NCI-H345 treated with DMSO at 0.1 percent for 48 hours (cell line): ENCODE data around the gene PCNP.
"Not testable (repeated sequence)": the region's sequence is repeated elsewhere in the genome, so short reads cannot be mapped to it uniquely, and the experiment has no call there.

Source experiments
- DNase-seq: peaks from one replicate; lab custom pipeline; 2025; ENCODE audit not compliant: unreplicated experiment; lab: John Stamatoyannopoulos, UW

Gene PCNP

DNA sequence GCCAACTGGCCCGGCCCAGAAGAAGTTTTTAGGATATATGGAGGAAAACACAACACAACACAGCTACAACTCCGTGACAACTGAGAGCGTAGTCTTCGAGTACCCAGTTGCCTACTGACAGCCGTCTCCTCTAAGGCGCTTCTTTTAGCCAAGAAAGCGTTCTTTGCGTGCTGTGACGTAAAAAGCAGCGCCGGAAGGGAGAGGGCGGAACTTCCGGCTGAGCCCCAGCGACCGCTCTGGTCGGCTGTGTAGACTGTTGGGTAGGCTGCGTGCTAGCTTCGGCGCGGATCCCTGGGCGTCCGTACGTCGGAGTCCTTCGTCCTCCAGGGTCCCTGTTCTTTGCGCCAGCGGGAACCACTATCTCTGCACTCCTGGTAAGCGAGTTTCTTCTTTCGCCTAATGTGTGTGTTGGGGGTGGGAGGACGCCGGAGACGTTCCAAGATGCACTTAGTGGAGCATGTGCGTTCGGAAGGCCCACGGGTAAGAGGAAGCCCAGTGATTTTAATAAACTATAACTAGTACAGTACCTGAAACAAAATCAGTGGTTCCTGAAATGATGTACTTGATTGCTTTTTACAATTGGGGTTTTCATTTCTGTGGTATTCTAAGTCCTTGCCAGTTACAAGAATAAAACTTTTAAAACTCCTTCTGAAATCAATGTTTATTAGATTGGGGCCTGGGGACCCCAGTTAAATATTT lies 12.2 kb upstream of the PCNP start, which contains the start of gene TRMT10C:
TSS of gene TRMT10C (plus strand) at position 239 of the 699 bp plus-strand sequence. CDS start 2,914 bp downstream, outside the sequence.
- DNase-seq: peak; percentile 55

- no peak for DNase-seq
Observed at GRCh38 chr3:101567528-101568317, 6.3 kb upstream of the PCNP start.

- no peak for DNase-seq
Observed at GRCh38 chr3:101571028-101571895, 2.7 kb upstream of the PCNP start.

DNA sequence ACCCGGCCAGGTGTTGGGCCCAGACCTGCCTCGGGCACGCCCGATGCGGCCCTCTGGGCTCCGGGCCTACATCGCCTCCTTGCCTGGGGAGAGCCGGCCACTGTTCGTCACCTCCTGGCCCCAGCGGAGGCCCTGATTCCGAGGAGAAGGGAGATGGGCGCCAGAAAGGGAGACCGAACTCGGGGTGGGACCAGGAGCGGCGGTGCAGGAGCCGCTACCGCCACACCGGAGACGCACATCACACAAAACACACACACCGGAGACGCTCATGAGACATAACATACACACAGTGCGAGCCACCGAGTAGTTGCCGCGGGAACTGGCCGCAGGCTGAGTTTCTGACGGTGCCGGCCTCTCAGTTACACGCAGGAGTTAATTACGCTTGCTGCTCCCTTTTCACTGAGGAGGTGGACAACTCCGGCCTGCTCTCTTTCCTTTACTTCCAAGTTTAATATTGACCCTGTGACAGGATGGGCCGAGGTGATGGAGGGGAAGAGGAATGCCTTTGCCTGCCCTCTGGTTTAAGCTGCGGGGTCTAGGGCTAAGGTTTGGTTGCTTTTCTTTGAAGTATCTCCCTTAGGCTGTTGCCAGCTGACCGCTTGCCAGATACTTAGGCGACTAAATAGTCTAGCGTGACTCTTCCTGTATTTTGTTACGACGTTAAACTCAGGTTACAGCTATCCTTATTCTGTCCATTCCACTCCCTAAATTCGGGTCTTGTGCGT lies 570 bp downstream of the PCNP start:
- peak; percentile 17 for DNase-seq

DNA sequence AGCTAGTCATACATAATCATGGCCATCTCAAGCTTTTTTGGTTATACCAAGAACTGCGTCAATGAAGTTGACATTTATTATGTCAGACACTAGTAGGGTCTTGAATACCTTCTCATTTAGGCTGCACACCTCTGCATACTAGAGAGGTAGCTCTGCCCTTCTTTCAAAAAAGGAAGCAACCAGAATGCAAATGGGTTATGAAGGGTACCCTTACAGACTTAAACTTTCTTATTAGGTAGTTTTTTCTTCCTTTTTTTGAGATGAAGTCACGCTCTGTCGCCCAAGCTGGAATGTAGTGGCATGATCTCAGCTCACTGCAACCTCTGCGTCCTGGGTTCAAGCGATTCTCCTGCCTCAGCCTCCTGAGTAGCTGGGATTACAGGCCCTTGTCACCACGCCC lies 3.3 kb downstream of the PCNP start:
- DNase-seq: no peak

GRCh38 chr3:101588616-101589015 lies 14.6 kb downstream of the PCNP start:
- DNase-seq: no peak

- no peak for DNase-seq
Observed at GRCh38 chr3:101591071-101591470, 17.1 kb downstream of the PCNP start.

- DNase-seq: no peak
Observed at GRCh38 chr3:101602731-101603130, 28.8 kb downstream of the PCNP start.

GRCh38 chr3:101603184-101603583 lies 29.2 kb downstream of the PCNP start:
- DNase-seq: no peak

DNA sequence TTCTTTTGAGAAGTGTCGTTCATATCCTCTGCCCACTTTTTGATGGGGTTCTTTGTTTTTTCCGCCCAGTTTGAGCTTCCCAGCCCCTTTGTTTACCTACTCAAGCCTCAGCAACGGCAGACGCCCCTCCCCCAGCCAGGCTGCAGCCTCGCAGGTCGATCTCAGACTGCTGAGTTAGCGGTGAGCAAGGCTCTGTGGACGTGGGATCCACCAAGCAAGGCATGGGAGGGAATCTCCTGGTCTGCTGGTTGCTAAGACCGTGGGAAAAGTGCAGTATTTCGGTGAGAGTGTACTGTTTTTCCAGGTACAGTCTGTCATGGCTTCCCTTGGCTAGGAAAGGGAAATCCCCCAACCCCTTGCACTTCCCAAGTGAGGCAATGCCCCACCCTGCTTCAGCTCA lies 31.4 kb downstream of the PCNP start:
- DNase-seq: not testable (repeated sequence)

GRCh38 chr3:101611023-101611422 lies 37.0 kb downstream of the PCNP start:
- DNase-seq: no peak

DNA sequence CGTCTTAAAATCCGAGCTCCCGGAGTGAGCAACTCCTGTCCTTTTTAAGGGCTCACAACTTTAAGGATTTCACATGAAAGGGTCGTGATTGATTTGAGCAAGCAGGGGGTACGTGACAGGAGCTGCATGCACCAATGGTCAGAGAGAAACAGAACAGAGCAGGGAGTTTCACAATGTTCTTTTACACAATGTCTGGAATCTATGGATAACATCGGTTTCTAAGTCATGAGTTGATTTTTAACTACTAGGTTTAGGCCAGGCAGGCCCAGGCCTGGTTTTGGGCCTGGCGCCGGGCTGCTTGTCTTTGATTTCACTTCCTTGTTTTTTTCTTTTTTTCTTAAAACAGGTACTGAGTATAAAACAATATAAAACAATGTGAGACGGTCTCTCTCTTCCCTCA lies 39.0 kb downstream of the PCNP start:
- DNase-seq: not testable (repeated sequence)

DNA sequence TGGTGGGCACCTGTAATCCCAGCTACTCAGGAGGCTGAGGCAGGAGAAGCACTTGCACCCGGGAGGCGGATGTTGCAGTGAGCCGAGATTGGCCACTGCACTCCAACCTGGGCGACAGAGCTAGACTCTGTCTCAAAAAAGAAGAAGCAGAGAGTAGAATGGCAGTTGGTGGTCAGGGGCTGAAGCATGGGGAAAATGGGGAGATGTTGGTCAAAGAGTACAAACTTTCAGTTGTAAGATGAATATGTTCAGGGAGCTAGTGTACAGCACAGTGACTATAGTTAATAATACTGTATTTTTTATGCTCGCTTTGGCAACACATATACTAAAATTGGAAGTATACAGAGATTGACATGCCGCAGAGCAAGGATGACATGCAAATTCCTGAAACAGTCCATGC lies 41.5 kb downstream of the PCNP start:
- DNase-seq: no peak

DNA sequence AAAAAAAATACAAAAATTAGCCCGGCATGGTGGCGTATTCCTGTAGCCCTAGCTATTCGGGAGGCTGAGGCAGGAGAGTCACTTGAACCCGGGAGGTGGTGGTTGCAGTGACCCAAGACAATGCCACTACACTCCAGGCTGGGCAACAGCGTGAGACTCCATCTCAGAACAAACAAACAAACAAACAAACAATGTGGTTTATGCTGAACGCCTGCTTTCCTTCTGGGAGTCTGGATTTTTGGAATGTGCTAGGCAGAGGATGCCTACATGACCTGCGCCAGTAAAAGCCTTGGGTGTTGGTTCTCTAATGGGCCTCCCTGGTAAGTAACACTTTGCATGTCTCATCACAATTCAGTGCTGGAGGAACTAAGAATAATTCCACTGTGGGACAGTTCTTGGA lies 43.5 kb downstream of the PCNP start:
- DNase-seq: no peak

DNA sequence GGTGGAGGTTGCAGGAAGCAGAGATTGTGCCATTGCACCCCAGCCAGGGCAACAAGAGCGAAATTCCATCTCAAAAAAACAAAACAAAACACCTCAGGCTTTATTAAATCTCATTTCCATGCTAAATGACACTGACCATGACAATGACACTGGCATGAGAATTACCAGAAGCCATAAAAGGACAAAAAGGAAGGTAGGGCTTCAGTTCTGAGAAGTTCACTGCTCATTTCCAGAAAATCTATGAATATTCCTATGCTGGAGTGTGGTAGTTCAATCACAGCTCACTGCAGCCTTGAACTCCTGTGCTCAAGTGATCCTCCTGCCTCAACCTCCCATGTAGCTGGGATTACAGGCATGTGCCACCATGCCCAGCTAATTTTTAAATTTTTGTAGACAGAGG lies 44.7 kb downstream of the PCNP start:
- no peak for DNase-seq

DNA sequence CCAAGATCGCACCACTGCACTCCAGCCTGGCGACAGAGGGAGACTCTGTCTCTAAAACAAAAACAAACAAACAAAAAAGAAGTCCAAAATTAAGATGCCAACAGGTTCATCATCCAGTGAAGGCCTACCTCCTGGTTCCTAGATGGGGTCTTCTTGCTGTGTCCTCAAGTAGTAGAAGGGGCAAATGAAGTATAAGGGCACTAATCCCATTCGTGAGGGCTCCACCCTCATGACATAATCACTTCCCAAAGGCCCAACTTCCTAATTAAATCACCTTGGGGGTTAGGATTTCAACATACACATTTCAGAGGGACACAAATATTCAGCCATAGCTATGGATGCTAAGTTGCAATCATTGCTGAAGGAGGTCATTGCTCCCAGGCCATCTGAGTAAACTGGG lies 45.8 kb downstream of the PCNP start:
- no peak for DNase-seq

GRCh38 chr3:101623656-101624055 lies 49.7 kb downstream of the PCNP start:
- no peak for DNase-seq

GRCh38 chr3:101624857-101625256 lies 50.9 kb downstream of the PCNP start:
- no peak for DNase-seq

- DNase-seq: no peak
Observed at GRCh38 chr3:101625879-101626278, 51.9 kb downstream of the PCNP start.

DNA sequence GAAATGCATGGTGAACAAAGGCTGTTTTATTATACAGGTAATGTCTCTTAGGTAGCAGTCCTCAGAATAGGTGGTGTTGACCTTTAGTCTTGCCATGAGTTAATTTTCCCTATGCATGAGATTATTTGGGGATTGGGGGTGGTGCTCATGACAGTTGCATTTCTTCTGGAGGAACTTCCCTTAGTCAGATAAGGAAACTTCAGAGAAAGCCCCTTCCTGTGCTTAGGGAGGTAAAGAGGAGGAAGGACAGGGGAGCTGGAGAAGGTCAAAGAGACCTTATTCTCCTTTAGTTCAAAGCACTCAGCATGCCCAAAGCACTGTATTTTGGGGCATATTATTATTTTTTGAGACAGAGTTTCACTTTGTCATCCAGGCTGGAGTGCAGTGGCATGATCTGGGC lies 55.2 kb downstream of the PCNP start:
- no peak for DNase-seq
